Esophagus squamous epithelium (tissue), 5 donors: Measurements from ENCODE around the gene SHC2. TPM values are rescaled to one million over a fixed set of nuclear protein-coding genes. Genes with fewer than 3 reads are reported as not detected.

Experiments
- DNase-seq: peaks from one replicate; lab custom pipeline; 2025; lab: John Stamatoyannopoulos, UW
- H3K27ac ChIP-seq, 4 donors: fragments of 200-600 bp; sonication (generic); one replicate each; pipeline ENCODE4 v1.5.1; 2016 to 2019; ENCODE audit warnings: mild to moderate bottlenecking in 1 of 4
- H3K27me3 ChIP-seq, 4 donors: fragments of 200-600 bp; sonication (generic); 1 replicate in 3 of 4; 2 replicates in 1 of 4; pipeline versions ENCODE4 v1.5.1 to v1.6.0; 2017 to 2021; ENCODE audit warnings: antibody characterized with exemption in 1 of 4
- H3K36me3 ChIP-seq, 3 donors: fragments of 200-600 bp; sonication (generic); one replicate each; pipeline ENCODE4 v1.5.1; 2016 to 2019
- H3K4me1 ChIP-seq, 3 donors: fragments of 200-600 bp; sonication (generic); one replicate each; pipeline ENCODE4 v1.5.1; 2017 to 2019
- H3K4me3 ChIP-seq, 4 donors: fragments of 200-600 bp; sonication (generic); 1 replicate in 3 of 4; 2 replicates in 1 of 4; pipeline ENCODE4 v1.5.1; 2016 to 2019; ENCODE audit warnings: mild to moderate bottlenecking in 2 of 4, moderate library complexity in 1 of 4
- H3K9me3 ChIP-seq, 3 donors: fragments of 200-600 bp; sonication (generic); one replicate each; pipeline ENCODE4 v1.5.1; 2016 to 2019
- CTCF ChIP-seq, 6 experiments: fragments of 450-650 bp in 4 of 6; fragments of 200-600 bp in 2 of 6; sonication (generic) in 2 of 6; IDR thresholded peaks; one replicate each; pipeline ENCODE4 v1.5.1; 2016 to 2019; ENCODE audit warnings: antibody characterized with exemption in 6 of 6, mild to moderate bottlenecking in 4 of 6, moderate library complexity in 4 of 6
- POLR2A ChIP-seq, 4 donors: fragments of 450-650 bp; IDR thresholded peaks; one replicate each; pipeline ENCODE4 v1.6.1; 2017; ENCODE audit warnings: antibody characterized with exemption in 4 of 4, mild to moderate bottlenecking in 4 of 4, moderate library complexity in 3 of 4
- WGBS, 2 donors: methylation state at CpG; one replicate each; pipeline ENCODE4 v1.1.5; 2018; 5-methylcytosine and 5-hydroxymethylcytosine counted together
- intact Hi-C: fragments of 100-400 bp; cut with DNase I; formaldehyde crosslinking; loops from one replicate; pipeline ENCODE4 v1.15.0; 2022
- total RNA-seq, 4 donors: library from RNA; depleted of rRNA; stranded (reverse); fragments of >200 nt; gene quantifications; one replicate each; pipeline ENCODE4 v1.1.0, GENCODE V29; 2016
- donor health status: DM: yes; HTN: yes; CAD: no.

The SHC2 gene
- total RNA-seq, 4 donors from 2014 or later, result 1.1 to 10.2 (median 4.7) TPM

- no peak for TF ChIP-seq POLR2A (IDR thresholded peaks at IDR 0.05)
- DNase-seq, result no peak
- Histone ChIP-seq H3K27ac (no peak overlapping the region), H3K4me3 (no peak overlapping the region), H3K36me3 (no peaks in the 10 kb centered on the region), H3K4me1 (no peaks in the 10 kb centered on the region), H3K27me3 (no peaks in the 10 kb centered on the region), H3K9me3 (no peaks in the 10 kb centered on the region)
- WGBS, 2 donors, result 82 to 91% methylated on average over 11 to 14 of the region's 20 CpGs
- intact Hi-C loops, result no loop called here
These were observed 10.9 kb downstream of the SHC2 start for GRCh38 chr19:449916-450315.

GRCh38 chr19:447816-448560 is 12.8 kb downstream of the SHC2 start:
- H3K9me3 ChIP-seq, result no peaks in the 10 kb centered on the region
- no peak for DNase-seq
- no peaks in the 10 kb centered on the region for H3K27me3 ChIP-seq
- no peaks in the 10 kb centered on the region for H3K4me1 ChIP-seq
- no peaks in the 10 kb centered on the region for H3K36me3 ChIP-seq
- WGBS, 2 donors, result 66 to 75% methylated on average over 20 to 24 of the region's 31 CpGs
- no peak overlapping the region for H3K4me3 ChIP-seq
- H3K27ac ChIP-seq, result no peak overlapping the region
- TF ChIP-seq CTCF (IDR thresholded peaks at IDR 0.05) (no peak), POLR2A (IDR thresholded peaks at IDR 0.05) (no peak)
- intact Hi-C loops, result no loop called here

GRCh38 chr19:447064-447426 is 13.8 kb downstream of the SHC2 start:
- Histone ChIP-seq H3K27ac (no peak overlapping the region), H3K9me3 (no peaks in the 10 kb centered on the region), H3K4me1 (no peaks in the 10 kb centered on the region), H3K27me3 (no peaks in the 10 kb centered on the region), H3K36me3 (no peaks in the 10 kb centered on the region), H3K4me3 (no peak overlapping the region)
- DNase-seq, result no peak
- TF ChIP-seq POLR2A (IDR thresholded peaks at IDR 0.05) (no peak), CTCF (IDR thresholded peaks at IDR 0.05) (no peak)
- 60 to 84% methylated on average over 15 of the region's 24 CpGs for WGBS, 2 donors
- intact Hi-C loops, result no loop called here

- no peak for DNase-seq
These were observed 16.1 kb downstream of the SHC2 start for GRCh38 chr19:444677-445210.

GRCh38 chr19:443005-443404 is 17.8 kb downstream of the SHC2 start:
- Histone ChIP-seq H3K27ac (no peak overlapping the region), H3K36me3 (no peaks in the 10 kb centered on the region), H3K4me3 (no peak overlapping the region), H3K9me3 (no peaks in the 10 kb centered on the region), H3K4me1 (no peaks in the 10 kb centered on the region), H3K27me3 (peaks cover 0 to 30% (median 0%) of the 10 kb centered on the region in 4 donors)
- TF ChIP-seq CTCF (IDR thresholded peaks at IDR 0.05) (no peak), POLR2A (IDR thresholded peaks at IDR 0.05) (no peak)
- intact Hi-C loops, result no loop called here
- WGBS, 2 donors, result 83 to 87% methylated on average over 2 of the region's 2 CpGs
- no peak for DNase-seq

More at GRCh38 chr19:444677-445210, 16.1 kb downstream of the SHC2 start:
- intact Hi-C loops, result no loop called here
- TF ChIP-seq POLR2A (IDR thresholded peaks at IDR 0.05) (no peak), CTCF (IDR thresholded peaks at IDR 0.05) (no peak)
- no peaks in the 10 kb centered on the region for H3K36me3 ChIP-seq
- peaks cover 0 to 13% (median 0%) of the 10 kb centered on the region in 4 donors for H3K27me3 ChIP-seq
- no peak overlapping the region for H3K4me3 ChIP-seq
- no peaks in the 10 kb centered on the region for H3K9me3 ChIP-seq
- WGBS, 2 donors, result 92 to 94% methylated on average over 12 to 21 of the region's 26 CpGs
- H3K27ac ChIP-seq, result no peak overlapping the region
- no peaks in the 10 kb centered on the region for H3K4me1 ChIP-seq
